Loucy (cell line): ENCODE data around the gene ZNF385D.
"Not testable (repeated sequence)": the region's sequence is repeated elsewhere in the genome, so short reads cannot be mapped to it uniquely, and the experiment has no call there.

Source experiments
- H2AFZ ChIP-seq: fragments of 200-600 bp; sonication (generic); 2 replicates; pipeline ENCODE4 v1.6.0; 2016; ENCODE audit warnings: antibody characterized with exemption, mild to moderate bottlenecking, low read length, moderate library complexity
- H3F3A ChIP-seq: fragments of 200-600 bp; 2 replicates; pipeline ENCODE4 v1.6.0; 2016; ENCODE audit warnings: antibody characterized with exemption, low read depth, mild to moderate bottlenecking
- H3K27me3 ChIP-seq: fragments of 200-600 bp; sonication (generic); 2 replicates; pipeline ENCODE4 v1.6.1; 2014; ENCODE audit warnings: low read length, mild to moderate bottlenecking; ENCODE audit not compliant: insufficient read depth, poor library complexity, severe bottlenecking
- H3K36me3 ChIP-seq: fragments of 200-600 bp; sonication (generic); 2 replicates; pipeline ENCODE4 v1.6.1; 2016; ENCODE audit warnings: low read length; ENCODE audit not compliant: insufficient read depth
- H3K4me1 ChIP-seq: fragments of 200-600 bp; sonication (generic); 2 replicates; pipeline ENCODE4 v1.5.1; 2014; ENCODE audit warnings: low read length, mild to moderate bottlenecking; ENCODE audit not compliant: insufficient read depth, poor library complexity, severe bottlenecking
- H3K4me2 ChIP-seq: fragments of 200-600 bp; sonication (generic); 2 replicates; pipeline ENCODE4 v1.6.0; 2014; ENCODE audit warnings: antibody characterized with exemption, low read length, low read depth, mild to moderate bottlenecking; ENCODE audit not compliant: poor library complexity, severe bottlenecking
- H3K4me3 ChIP-seq: fragments of 200-600 bp; sonication (generic); 2 replicates; pipeline ENCODE4 v1.5.1; 2014; ENCODE audit warnings: low read length, mild to moderate bottlenecking, mixed read lengths; ENCODE audit not compliant: poor library complexity, severe bottlenecking
- H3K79me2 ChIP-seq: fragments of 200-600 bp; sonication (generic); 2 replicates; pipeline ENCODE4 v1.6.1; 2014; ENCODE audit warnings: low read length; ENCODE audit not compliant: insufficient read depth
- H3K9ac ChIP-seq: fragments of 200-600 bp; sonication (generic); 2 replicates; pipeline ENCODE4 v1.6.0; 2014; ENCODE audit warnings: mild to moderate bottlenecking, low read depth, low read length, moderate library complexity; ENCODE audit not compliant: poor library complexity, severe bottlenecking
- H3K9me2 ChIP-seq: fragments of 200-600 bp; sonication (generic); replicated peaks from 2 replicates; pipeline ENCODE4 v1.6.1; 2016; ENCODE audit warnings: low read depth, low read length, mixed read lengths
- H3K9me3 ChIP-seq: fragments of 200-600 bp; sonication (generic); 2 replicates; pipeline ENCODE4 v1.6.1; 2014; ENCODE audit warnings: mild to moderate bottlenecking, antibody characterized with exemption, low read length, low read depth; ENCODE audit not compliant: insufficient read depth
- H4K20me1 ChIP-seq: fragments of 200-600 bp; sonication (generic); 2 replicates; pipeline ENCODE4 v1.6.0; 2014; ENCODE audit warnings: antibody characterized with exemption, low read length, mild to moderate bottlenecking; ENCODE audit not compliant: insufficient read depth, poor library complexity, severe bottlenecking
- EZH2phosphoT487 ChIP-seq: fragments of 200-600 bp; IDR thresholded peaks from 2 replicates; pipeline ENCODE4 v1.6.1; 2018; ENCODE audit warnings: antibody characterized with exemption, mild to moderate bottlenecking, moderate library complexity, borderline replicate concordance
- TF ChIP-seq, protein P1 (sequence below): fragments of 200-600 bp; sonication (generic); conservative IDR thresholded peaks from 2 replicates; pipeline ENCODE4 v1.5.1; 2014; ENCODE audit warnings: mild to moderate bottlenecking, antibody characterized with exemption, low read length

Gene ZNF385D

DNA sequence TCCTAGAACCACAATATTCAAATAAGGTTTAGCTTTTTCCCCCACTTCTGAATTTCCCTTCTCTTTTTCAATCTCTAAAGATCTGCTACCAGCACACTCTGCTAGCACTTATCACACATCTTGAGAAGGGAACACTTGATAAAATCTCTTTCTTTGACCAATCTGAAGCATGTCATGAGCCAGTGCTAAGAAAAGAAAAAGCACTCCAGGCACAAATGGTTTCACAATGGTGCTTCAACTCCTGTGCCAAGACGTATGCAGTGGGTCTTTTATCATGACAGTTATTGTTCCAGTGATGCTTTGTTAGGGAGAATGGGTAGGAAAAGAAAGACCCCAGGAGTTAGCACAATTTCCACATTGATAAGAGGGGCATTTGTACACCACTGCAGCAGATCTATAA, 248.4 kb downstream of the ZNF385D start:
- Histone ChIP-seq H3K4me3 (no peak overlapping the region), H3K79me2 (no peaks in the 10 kb centered on the region), H3K4me1 (no peaks in the 10 kb centered on the region), H4K20me1 (no peaks in the 10 kb centered on the region), H3K27me3 (no peaks in the 10 kb centered on the region), H3K9ac (no peak overlapping the region), H3F3A (no peaks in the 10 kb centered on the region), H2AFZ (no peak overlapping the region), H3K4me2 (no peak overlapping the region), H3K9me3 (no peaks in the 10 kb centered on the region), H3K36me3 (no peaks in the 10 kb centered on the region), H3K9me2 (no peaks in the 10 kb centered on the region)
- TF ChIP-seq EZH2phosphoT487: no peak
- TF ChIP-seq, protein P1, sequence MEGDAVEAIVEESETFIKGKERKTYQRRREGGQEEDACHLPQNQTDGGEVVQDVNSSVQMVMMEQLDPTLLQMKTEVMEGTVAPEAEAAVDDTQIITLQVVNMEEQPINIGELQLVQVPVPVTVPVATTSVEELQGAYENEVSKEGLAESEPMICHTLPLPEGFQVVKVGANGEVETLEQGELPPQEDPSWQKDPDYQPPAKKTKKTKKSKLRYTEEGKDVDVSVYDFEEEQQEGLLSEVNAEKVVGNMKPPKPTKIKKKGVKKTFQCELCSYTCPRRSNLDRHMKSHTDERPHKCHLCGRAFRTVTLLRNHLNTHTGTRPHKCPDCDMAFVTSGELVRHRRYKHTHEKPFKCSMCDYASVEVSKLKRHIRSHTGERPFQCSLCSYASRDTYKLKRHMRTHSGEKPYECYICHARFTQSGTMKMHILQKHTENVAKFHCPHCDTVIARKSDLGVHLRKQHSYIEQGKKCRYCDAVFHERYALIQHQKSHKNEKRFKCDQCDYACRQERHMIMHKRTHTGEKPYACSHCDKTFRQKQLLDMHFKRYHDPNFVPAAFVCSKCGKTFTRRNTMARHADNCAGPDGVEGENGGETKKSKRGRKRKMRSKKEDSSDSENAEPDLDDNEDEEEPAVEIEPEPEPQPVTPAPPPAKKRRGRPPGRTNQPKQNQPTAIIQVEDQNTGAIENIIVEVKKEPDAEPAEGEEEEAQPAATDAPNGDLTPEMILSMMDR: no peak

DNA sequence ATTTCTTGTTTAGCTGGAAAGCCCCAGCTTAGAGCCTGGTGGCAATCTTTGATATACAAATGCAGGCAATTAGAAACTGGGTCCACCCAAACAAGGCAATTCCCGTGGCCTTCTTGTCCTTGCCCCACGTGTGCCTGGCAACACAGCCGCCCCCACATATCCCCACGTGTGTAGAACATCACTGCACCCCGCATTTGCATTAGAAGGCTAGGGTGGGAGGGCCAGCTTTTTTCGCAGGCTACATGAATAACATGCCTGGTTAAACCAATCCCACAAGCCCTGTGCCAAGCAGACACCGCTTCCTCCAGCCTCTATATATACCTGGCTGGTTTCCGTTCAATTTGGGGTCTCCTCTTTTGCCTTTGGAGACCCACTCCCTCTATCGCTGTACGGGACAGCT, 250.2 kb downstream of the ZNF385D start:
- Histone ChIP-seq H4K20me1 (no peaks in the 10 kb centered on the region), H3K4me2 (no peak overlapping the region), H3K27me3 (no peaks in the 10 kb centered on the region), H3K4me3 (no peak overlapping the region), H3K9me3 (no peaks in the 10 kb centered on the region), H2AFZ (no peak overlapping the region), H3K36me3 (no peaks in the 10 kb centered on the region), H3K9me2 (no peaks in the 10 kb centered on the region), H3K9ac (no peak overlapping the region), H3F3A (no peaks in the 10 kb centered on the region), H3K79me2 (no peaks in the 10 kb centered on the region), H3K4me1 (no peaks in the 10 kb centered on the region)
- TF ChIP-seq, protein P1: no peak
- no peak for TF ChIP-seq EZH2phosphoT487

DNA sequence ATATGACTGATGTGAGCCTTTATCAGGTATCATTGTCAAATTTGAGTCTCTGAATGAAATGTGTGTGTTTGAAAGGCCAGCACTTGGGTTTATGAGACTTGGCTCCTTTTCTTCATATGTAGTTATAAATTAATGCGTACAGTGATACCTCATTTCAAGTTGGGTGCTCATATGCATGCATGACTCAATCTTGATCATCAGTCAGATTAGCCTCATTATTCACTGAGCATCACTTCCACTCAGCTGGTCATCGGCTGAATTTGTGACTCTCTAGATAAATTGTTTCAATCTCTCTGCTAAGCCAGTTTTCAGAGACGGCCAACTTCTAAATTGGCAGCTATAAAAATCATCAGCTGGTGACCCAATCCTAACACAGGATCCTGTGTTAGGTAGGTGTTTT, 260.3 kb downstream of the ZNF385D start:
- H3K4me3 ChIP-seq, H4K20me1 ChIP-seq, H3K36me3 ChIP-seq, H3K4me2 ChIP-seq, H3K9me3 ChIP-seq, H3K27me3 ChIP-seq, H3F3A ChIP-seq, H3K4me1 ChIP-seq, H2AFZ ChIP-seq, H3K79me2 ChIP-seq, H3K9ac ChIP-seq, H3K9me2 ChIP-seq: not testable (repeated sequence)

DNA sequence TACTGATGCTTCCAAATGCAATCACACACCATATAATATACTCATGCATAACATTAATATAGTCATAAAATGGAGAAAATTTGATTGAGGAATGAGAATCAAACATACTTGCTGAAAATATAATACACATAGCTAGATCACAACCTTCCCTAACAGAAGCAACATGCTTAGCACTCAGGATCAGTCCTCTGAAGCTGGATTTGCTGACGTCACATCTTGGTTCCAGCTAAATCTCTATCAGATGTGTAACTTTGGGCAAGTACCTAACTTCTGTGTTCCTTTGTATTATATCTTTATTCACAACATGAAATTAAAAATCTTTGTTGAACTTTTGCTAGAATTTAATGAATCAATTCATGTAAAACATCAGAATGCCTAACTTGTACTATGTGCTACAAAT, 263.5 kb downstream of the ZNF385D start:
- Histone ChIP-seq H4K20me1 (no peaks in the 10 kb centered on the region), H3K9me2 (no peaks in the 10 kb centered on the region), H3K36me3 (no peaks in the 10 kb centered on the region), H3K27me3 (no peaks in the 10 kb centered on the region), H3K4me3 (no peak overlapping the region), H3K4me2 (no peak overlapping the region), H3K79me2 (no peaks in the 10 kb centered on the region), H3F3A (no peaks in the 10 kb centered on the region), H3K4me1 (no peaks in the 10 kb centered on the region), H2AFZ (no peak overlapping the region), H3K9ac (no peak overlapping the region), H3K9me3 (no peaks in the 10 kb centered on the region)
- TF ChIP-seq, protein P1: no peak
- TF ChIP-seq EZH2phosphoT487: no peak

DNA sequence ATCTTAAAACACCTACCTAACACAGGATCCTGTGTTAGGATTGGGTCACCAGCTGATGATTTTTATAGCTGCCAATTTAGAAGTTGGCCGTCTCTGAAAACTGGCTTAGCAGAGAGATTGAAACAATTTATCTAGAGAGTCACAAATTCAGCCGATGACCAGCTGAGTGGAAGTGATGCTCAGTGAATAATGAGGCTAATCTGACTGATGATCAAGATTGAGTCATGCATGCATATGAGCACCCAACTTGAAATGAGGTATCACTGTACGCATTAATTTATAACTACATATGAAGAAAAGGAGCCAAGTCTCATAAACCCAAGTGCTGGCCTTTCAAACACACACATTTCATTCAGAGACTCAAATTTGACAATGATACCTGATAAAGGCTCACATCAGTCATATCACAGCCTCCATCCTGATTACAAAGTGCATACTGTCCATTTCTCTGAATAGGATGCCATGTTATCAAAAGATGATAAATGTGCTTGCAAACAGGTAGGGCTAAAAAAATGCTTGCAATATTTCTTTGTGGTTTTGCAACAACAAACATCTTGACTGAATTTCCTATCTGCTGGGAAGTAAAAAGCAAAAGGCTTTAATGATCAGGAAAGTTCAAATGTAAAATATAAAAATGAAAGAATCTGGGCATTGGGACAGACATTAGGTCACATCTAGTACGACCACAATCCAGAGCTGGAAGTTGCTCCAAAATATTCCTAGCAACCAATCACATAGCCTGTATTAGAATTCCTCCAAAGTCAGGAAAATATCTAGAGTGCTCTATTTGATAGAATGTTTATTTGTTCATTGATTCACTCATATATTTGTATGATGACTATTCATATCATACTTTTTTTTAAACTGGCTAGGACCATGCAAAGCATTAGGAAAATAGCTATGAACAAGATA, 264.7 kb downstream of the ZNF385D start:
- H3F3A ChIP-seq, H4K20me1 ChIP-seq, H3K4me1 ChIP-seq, H3K36me3 ChIP-seq, H2AFZ ChIP-seq, H3K9ac ChIP-seq, H3K9me2 ChIP-seq, H3K4me2 ChIP-seq, H3K9me3 ChIP-seq, H3K27me3 ChIP-seq, H3K4me3 ChIP-seq, H3K79me2 ChIP-seq: not testable (repeated sequence)
